GM18526 (cell line): ENCODE measurements around the gene PTH1R.

Source experiments
- POLR2A ChIP-seq: IDR thresholded peaks from 3 replicates; pipeline ENCODE4 v1.6.1; 2011; ENCODE audit not compliant: insufficient read length; ENCODE audit errors: extremely low read depth

Gene PTH1R

GRCh38 chr3:46877406-46878125 lies at the start of gene PTH1R:
Gene PTH1R (plus strand): TSS chr3:46877721. CDS start chr3:46883560, 5,839 bp downstream.
- TF ChIP-seq POLR2A: no peak

GRCh38 chr3:46829699-46830208 lies 47.8 kb upstream of the PTH1R start:
- TF ChIP-seq POLR2A: no peak

- TF ChIP-seq POLR2A: no peak
These were observed 46.7 kb upstream of the PTH1R start for GRCh38 chr3:46830801-46831200.

- TF ChIP-seq POLR2A: no peak
These were observed 46.2 kb upstream of the PTH1R start for GRCh38 chr3:46831316-46831715.

- TF ChIP-seq POLR2A: no peak
These were observed 45.7 kb upstream of the PTH1R start for GRCh38 chr3:46831841-46832240.

GRCh38 chr3:46833346-46834300 lies 43.9 kb upstream of the PTH1R start:
- TF ChIP-seq POLR2A: no peak

GRCh38 chr3:46835054-46835453 lies 42.5 kb upstream of the PTH1R start:
- no peak for TF ChIP-seq POLR2A

GRCh38 chr3:46835491-46835890 lies 42.0 kb upstream of the PTH1R start:
- TF ChIP-seq POLR2A: no peak

- TF ChIP-seq POLR2A: no peak
These were observed 39.2 kb upstream of the PTH1R start for GRCh38 chr3:46838301-46838700.

GRCh38 chr3:46840491-46840890 lies 37.0 kb upstream of the PTH1R start:
- TF ChIP-seq POLR2A: no peak

GRCh38 chr3:46843508-46843907 lies 34.0 kb upstream of the PTH1R start:
- no peak for TF ChIP-seq POLR2A

GRCh38 chr3:46844397-46844796 lies 33.1 kb upstream of the PTH1R start:
- TF ChIP-seq POLR2A: no peak

GRCh38 chr3:46844881-46845312 lies 32.6 kb upstream of the PTH1R start:
- no peak for TF ChIP-seq POLR2A

- TF ChIP-seq POLR2A: no peak
These were observed 32.1 kb upstream of the PTH1R start for GRCh38 chr3:46845397-46845859.

- peak; percentile 64 for TF ChIP-seq POLR2A
These were observed 31.5 kb upstream of the PTH1R start for GRCh38 chr3:46845860-46846623.
